ENCODE results near the gene LRRC46.

DNA sequence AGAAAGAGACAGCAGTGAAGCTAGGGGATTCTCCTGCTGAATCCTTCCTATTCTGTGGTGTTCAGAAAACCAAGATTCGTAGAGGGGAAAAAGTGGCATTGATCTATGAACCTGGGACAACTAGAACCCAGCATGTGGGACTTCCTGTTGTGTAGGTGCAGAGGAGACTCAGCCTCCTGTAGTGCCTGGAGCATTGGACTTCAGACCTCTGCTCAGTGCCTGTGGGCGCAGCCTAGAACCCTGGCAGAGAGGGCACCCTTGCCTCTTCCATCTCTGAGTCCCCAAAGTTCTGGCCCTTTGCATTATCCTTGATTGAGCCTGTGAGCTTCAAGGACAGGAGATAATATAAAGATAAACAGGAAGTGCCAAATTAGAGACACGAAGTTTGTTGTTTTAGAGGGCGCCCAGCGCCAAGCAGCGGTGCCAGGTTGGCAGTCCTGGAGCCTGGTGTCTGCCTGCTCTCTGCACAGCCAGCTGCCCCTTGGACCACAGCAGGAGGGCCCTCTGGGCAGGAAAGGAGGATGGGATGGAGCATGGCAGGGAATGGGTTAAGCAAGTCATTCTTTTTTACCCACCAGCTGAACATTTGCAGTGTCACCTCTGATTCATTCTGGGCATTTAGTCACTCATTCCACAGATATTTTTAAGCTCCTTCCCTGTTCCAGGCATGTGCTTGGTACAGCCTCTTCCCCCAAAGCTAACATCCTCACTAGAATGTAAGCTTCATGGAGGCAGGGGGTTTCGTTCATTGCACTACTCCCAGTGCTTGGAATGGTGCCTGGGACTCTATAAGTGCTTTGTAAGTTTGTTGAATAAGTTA lies 31.4 kb downstream of the LRRC46 start:
- TF ChIP-seq POLR2A (IDR thresholded peaks at IDR 0.05; ENCODE audit: low read depth, low read length) = no peak
- TF ChIP-seq BHLHE40 (IDR thresholded peaks at IDR 0.05; ENCODE audit: low read depth, low read length) = peak; percentile 83
- TF ChIP-seq, protein P1, sequence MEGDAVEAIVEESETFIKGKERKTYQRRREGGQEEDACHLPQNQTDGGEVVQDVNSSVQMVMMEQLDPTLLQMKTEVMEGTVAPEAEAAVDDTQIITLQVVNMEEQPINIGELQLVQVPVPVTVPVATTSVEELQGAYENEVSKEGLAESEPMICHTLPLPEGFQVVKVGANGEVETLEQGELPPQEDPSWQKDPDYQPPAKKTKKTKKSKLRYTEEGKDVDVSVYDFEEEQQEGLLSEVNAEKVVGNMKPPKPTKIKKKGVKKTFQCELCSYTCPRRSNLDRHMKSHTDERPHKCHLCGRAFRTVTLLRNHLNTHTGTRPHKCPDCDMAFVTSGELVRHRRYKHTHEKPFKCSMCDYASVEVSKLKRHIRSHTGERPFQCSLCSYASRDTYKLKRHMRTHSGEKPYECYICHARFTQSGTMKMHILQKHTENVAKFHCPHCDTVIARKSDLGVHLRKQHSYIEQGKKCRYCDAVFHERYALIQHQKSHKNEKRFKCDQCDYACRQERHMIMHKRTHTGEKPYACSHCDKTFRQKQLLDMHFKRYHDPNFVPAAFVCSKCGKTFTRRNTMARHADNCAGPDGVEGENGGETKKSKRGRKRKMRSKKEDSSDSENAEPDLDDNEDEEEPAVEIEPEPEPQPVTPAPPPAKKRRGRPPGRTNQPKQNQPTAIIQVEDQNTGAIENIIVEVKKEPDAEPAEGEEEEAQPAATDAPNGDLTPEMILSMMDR (conservative IDR thresholded peaks at IDR 0.05; ENCODE audit: low read depth, low read length) = no peak
- TF ChIP-seq RFX5 (IDR thresholded peaks at IDR 0.05; ENCODE audit: low read depth, low read length) = no peak
- TF ChIP-seq RAD21 (IDR thresholded peaks at IDR 0.05; ENCODE audit: low read length) = no peak
- TF ChIP-seq MXI1 (IDR thresholded peaks at IDR 0.05; ENCODE audit: borderline replicate concordance, low read depth, low read length) = no peak
- TF ChIP-seq, protein P2, sequence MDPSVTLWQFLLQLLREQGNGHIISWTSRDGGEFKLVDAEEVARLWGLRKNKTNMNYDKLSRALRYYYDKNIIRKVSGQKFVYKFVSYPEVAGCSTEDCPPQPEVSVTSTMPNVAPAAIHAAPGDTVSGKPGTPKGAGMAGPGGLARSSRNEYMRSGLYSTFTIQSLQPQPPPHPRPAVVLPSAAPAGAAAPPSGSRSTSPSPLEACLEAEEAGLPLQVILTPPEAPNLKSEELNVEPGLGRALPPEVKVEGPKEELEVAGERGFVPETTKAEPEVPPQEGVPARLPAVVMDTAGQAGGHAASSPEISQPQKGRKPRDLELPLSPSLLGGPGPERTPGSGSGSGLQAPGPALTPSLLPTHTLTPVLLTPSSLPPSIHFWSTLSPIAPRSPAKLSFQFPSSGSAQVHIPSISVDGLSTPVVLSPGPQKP (IDR thresholded peaks at IDR 0.05; ENCODE audit: borderline replicate concordance, low read depth, low read length) = no peak
- no peak for TF ChIP-seq SMC3 (IDR thresholded peaks at IDR 0.05; ENCODE audit: low read depth, low read length)
- peak; percentile 68 for TF ChIP-seq MAFK (IDR thresholded peaks at IDR 0.05; ENCODE audit: low read depth, low read length)
- 0 out of 2 replicates have a peak, but pooled peaks have one; percentile 36 for TF ChIP-seq CEBPB (IDR thresholded peaks at IDR 0.05; ENCODE audit: low read depth, low read length)
- TF ChIP-seq, protein P3, sequence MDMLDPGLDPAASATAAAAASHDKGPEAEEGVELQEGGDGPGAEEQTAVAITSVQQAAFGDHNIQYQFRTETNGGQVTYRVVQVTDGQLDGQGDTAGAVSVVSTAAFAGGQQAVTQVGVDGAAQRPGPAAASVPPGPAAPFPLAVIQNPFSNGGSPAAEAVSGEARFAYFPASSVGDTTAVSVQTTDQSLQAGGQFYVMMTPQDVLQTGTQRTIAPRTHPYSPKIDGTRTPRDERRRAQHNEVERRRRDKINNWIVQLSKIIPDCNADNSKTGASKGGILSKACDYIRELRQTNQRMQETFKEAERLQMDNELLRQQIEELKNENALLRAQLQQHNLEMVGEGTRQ (IDR thresholded peaks at IDR 0.05; ENCODE audit: low read depth, low read length) = peak; percentile 49; the same call in 1 of the 2 replicates

Measured in IMR-90 (cell line).